GM18520 (cell line): ENCODE measurements around the gene PRSS53.
"Not testable (repeated sequence)": the region's sequence is repeated elsewhere in the genome, so short reads cannot be mapped to it uniquely, and the experiment has no call there.

ENCODE experiments used
- ATAC-seq: cut with Tn5 transposase; IDR thresholded peaks from one replicate; pipeline ENCODE4 v1.9.1; 2021; ENCODE audit not compliant: unreplicated experiment

Gene PRSS53

DNA sequence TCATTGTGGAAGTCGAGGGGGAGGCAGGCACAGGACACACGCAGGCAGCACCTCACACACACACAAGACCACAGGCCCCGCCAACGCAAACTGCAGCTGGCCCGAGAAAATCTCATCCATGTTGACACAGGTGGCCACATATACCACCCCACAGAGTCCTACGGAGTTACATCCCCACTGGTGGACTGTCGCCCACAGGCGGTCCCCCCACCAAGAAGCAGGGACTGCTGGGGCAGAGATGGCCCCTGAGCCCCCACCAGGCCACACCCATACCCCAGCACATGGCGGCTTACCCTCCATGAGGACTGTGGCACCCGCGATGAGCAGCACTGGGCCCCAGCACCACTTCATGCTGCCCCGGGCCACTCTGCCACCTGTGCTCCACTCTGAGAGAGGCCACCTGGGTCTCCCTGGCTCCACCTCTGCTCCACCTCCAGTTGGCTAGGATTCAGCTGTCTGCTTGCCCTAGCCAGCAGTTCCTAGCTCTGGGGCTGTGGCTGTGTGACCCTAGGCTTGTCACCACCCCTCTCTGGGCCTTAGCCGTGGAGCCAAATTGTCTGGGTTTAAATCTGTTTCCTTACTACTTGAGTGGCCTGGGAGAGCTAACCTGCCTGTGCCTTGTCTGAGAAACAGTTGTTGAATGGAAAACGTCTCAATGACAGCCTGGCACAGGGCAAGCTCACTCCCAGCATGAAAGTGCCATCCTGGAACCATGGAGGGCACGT lies at the start of gene PRSS53:
PRSS53 (minus strand) TSS at position 485 of the 725 bp plus-strand sequence; CDS start at position 351, 134 bp downstream.
- no peak for ATAC-seq

DNA sequence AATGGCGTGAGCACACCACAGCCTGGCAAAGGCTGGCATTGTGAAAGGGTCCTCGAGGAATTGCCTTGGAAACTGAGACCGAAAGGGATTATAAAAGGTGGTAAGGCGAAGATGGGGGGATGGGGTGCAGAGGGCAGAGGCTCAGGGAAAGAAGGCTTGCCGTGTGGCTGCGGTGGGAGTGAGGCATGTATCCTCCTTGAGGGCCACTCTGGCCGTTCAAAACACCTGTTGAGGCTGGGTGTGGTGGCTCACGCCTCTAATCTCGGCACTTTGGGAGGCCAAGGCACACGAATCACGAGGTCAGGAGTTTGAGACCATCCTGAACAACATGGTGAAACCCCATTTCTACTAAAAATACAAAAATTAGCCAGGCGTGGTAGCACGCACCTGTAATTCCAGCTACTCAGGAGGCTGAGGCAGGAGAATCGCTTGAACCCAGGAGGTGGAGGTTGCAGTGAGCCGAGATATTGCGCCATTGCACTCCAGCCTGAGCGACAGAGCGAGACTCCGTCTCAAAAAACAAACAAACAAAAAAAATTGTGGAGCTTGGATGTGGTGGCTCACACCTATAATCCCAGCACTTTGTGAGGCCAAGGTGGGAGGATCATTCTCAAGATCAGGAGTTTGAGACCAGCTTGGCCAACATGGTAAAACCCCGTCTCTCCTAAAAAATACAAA lies 48.2 kb upstream of the PRSS53 start:
- not testable (repeated sequence) for ATAC-seq

DNA sequence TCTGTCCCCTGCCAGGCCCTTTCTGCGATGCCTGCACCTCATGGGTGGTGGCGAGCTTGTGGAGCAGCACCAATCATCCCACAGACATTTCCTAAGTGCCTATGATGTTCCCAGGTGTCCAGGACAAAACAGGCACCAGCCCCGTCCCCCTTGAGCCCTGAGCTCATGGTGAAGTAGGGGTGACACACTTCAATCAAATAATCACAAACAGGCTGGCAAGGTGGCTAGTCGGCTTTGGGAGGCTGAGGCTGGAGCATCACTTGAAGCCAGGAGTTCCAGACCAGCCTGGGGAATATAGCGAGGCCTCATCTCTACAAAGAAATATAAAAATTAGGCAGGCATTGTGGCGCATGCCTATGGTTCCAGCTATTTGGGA lies 47.5 kb upstream of the PRSS53 start:
- ATAC-seq: no peak

DNA sequence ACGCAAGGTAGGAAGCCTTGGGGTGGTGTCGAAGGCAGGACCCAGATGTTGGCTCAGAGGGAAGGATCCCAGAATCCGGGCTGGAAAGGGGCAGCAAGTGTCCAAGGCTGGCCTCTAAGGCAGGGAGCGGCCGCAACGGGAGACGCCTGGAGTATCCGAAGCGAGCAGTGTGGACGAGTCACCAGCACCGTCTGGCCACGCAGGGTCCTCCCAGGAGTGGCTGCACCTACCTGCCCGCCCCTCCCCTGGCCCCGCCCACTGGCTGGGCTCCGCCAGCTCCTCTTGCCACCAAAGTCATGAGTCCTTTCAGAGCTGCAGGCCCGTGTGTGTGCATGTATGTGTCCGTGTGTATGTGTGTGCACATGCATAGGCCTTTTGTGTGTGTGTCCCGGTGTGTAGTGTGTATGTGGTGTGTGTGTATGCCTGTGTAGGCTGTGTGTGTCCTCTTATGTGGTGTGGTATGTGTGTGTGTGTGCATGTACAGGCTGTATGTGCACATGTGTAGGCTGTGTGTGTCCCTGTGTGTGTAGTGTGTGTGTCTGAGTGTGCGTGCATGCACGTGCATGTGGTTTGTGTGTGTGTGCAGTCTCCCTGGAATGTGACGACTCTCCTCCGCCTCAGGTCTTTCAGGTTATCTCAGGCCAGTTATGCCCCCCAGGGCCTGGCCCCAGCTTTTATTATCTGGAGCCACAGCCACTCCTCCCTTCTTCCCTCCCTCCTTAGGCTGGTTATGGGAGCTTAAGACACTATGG lies 47.0 kb upstream of the PRSS53 start, which contains the start of gene PRSS8:
PRSS8 (minus strand) TSS at position 193 of the 752 bp plus-strand sequence. CDS start 229 bp downstream, outside the sequence.
- no peak for ATAC-seq

DNA sequence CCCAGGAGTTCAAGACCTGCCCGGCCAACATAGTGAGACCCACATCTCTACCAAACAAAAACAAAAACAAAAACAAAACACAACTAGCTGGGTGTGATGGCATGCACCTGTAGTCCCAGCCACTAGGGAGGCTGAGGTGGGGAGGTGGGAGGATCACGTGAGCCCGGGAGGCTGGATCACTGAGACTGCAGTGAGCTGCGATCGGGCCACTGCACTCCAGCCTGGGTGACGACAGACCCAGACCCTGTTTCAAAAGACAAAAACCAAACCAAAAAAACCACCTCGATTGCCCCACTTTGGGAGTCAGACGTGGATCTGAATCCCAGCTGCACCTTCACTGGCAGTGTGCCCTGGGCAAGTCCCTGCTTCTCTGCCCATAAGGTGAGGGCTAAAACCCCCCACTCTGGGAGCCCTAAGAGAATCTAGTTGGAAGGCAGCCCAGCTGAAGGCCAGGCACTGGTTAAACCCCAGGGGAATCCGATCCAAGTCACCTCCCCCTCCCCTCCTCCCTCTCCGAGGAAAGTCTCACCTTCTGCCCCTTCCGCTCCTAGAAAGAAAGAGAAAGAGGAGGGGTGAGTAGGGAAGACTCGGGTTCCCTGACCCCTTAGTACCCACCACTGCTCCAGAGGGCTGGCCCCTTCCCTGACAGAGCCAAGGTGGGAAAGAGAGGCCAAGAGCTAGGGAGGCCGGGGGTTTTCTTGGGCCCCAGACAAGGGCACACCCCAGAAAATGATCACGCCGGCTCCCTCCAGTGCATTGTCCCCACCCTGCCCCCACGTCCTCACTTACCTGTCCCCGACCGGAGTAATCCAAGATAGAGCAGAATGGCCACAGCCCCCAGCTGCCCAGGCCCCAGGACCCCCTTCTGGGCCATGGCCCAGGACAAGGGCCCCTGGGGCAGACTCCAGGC lies 46.1 kb upstream of the PRSS53 start:
- ATAC-seq: no peak

DNA sequence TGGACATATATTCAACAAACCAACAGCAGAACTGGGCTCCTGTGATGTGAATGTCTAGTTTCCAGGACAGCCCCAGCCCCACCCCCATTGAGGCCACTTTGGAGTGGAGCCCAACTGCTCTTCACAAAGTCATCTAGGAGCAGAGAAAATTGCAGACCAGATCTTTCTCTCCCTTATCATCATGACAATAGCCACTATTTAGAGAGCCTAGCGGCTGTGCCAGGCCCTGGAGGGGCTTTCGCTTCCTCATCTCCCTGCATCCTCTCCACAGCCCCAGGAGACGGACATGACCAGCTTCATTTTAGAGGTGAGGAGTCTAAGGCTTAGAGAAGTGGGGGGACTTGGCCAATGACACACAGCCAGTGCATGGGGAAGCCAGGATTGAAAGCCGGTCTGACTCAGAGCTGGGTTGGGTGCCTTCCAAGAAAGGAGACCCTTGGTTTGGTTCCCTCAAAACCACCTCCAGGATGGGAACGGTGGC lies 45.4 kb upstream of the PRSS53 start:
- ATAC-seq: no peak

DNA sequence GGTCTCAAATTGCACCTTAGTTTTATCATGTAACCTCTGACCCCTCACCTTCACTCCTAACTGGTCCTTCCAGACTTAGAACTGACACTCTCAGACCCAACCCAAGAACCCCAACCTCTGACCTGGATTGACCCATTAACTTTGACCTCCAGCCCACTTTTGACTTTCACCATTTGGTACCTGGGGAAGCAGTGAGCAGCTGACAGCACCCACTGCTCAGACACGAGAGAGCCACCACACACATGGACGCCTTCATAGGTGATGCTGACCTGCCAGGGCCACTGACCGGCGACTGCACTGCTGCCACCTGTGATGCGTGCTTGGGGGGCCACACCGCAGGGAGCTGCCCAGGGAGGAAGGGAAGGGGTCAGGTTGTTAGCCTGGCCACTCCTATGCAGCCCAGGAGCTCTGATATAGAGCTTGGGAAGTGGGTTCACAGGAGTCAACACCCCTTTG lies 44.3 kb upstream of the PRSS53 start:
- ATAC-seq: no peak

DNA sequence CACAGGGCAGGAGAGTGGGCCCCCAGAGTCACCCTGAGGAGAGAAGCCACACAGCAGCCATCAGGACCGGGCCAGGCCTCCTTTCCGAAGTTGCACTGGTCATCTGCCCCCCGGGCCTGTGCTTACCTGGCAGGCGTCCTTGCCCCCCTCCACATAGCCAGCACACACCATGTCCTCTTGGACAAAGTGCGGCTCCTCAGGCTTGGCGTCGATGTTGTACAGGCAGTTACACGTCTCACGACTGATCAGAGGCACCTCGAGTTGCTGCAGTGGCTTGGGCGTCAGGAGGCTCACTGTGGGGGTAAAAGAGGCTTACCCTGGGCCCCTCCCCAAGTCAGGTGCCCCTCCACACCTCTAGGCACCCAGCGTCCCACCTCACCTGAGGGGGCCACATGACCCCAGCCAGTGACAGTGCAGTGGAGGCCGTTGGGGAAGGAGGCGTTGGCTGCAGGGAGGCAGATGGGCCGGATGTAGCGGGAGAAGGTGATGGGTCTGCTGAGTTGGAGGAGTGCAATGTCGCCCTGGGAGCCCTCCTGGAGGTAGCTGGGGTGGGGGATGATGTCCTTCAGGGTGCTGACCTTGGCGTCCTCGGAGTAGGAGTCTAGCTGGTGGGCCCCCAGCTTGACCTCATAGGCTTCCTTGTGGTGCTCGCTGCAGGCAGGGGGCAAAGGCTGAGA lies 43.7 kb upstream of the PRSS53 start:
- no peak for ATAC-seq

DNA sequence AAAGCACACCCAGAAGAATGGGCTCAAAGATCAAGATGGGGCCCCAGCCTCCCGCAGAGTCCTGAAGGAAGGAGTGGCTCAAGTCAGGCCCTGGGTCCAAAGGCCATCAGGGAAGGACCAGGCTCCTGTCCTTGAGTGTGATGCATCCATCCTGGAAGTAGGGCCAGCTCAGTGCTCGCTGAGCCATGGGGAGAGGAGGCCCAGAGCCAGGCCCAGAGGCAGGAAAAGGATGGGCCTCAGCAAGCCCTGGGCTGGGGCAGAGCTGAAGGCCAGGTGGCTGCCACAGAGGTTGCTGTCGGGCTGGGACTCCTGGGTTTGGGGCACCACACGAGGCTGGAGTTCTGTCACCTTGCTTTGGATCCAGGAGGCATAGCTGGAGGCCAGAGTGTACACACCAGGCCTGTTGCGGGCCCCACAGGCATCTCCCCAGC lies 43.1 kb upstream of the PRSS53 start:
- no peak for ATAC-seq

DNA sequence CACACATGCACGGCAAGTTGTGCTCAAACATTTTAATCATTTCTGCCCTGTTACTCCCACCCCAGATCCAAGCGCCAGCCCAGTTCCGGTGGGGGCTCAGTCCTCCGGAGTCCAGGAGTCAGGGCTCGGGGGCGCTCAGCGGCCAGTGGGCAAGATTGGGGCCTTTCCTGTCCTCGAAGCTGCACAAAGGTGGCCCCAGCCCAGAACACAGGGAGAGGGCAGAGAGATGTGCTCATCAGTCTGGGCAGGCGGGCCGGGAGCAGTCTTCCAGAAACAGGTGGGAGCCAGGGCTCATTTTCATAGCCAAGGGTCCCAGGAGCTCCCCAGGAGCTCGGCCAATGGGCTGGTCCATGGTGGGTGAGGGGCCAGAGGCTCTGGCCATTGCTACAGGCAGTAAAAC lies 42.7 kb upstream of the PRSS53 start:
- ATAC-seq: no peak

DNA sequence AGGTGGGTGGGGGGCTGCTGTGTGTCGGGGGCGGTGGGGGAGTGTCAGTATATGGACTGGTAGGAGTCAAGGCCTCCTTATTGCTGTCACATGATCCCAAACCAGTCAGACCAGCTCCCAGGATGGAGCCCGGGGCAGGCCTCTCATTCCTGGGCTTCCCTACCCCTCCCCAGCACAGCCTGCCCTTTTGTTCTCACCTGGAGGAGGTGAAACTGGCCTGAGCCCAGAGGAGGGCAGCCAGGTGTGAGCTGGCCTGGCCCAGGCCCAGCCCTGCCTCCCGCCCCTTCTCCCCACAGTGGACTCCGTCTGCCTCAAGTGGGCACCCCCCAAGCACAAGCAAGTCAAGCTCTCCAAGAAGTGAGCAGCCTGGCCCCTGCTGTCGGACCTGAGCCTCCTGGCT lies 42.2 kb upstream of the PRSS53 start:
- ATAC-seq: no peak

DNA sequence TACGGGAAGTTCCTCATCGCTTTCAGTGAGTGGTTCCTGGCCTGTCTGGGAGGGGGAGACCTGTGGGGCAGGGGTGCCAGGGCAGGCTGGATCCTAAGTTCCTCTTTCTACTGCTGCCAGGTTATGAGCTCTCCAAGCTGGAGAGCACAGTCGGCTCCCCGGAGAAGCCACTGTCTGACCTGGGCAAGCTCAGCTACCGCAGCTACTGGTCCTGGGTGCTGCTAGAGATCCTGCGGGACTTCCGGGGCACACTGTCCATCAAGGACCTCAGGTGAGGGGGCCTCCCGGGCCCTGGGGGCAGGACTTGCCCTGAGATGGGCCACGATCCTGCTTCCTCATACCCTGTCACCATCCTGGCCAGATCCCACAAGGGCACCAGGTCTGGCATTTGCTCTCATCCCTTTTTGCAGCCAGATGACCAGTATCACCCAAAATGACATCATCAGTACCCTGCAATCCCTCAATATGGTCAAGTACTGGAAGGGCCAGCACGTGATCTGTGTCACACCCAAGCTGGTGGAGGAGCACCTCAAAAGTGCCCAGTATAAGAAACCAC lies 41.7 kb upstream of the PRSS53 start:
- no peak for ATAC-seq

DNA sequence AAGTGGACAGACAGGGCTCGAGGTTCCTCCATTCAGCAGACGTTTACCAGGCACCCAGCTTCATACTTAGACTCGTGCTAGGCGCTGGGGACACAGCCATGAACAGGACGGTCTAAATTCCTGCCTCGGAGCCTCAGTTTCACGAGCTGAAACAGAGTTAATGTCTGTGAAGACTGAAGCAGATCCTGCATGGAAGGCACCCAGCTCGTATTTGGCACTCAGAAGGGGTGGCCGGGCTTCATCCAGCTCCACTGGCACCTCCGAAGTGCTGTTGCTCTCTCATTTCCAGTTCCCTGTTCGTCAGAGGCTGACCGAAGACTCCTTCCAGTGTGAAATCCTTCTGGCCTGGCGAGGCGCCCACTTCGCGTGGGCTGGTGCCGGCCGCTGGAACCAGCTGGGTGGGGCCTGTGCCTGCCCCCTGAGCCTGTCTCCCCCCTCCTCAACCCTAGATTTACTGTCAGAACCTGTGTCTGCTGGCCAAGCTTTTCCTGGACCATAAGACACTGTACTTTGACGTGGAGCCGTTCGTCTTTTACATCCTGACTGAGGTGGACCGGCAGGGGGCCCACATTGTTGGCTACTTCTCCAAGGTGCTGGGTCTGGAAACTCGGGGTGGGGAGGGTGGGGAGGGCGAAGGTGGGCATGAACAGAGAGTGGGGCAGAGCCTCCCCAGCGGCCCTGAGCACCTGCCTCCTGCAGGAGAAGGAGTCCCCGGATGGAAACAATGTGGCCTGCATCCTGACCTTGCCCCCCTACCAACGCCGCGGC lies 41.0 kb upstream of the PRSS53 start:
- ATAC-seq: no peak

DNA sequence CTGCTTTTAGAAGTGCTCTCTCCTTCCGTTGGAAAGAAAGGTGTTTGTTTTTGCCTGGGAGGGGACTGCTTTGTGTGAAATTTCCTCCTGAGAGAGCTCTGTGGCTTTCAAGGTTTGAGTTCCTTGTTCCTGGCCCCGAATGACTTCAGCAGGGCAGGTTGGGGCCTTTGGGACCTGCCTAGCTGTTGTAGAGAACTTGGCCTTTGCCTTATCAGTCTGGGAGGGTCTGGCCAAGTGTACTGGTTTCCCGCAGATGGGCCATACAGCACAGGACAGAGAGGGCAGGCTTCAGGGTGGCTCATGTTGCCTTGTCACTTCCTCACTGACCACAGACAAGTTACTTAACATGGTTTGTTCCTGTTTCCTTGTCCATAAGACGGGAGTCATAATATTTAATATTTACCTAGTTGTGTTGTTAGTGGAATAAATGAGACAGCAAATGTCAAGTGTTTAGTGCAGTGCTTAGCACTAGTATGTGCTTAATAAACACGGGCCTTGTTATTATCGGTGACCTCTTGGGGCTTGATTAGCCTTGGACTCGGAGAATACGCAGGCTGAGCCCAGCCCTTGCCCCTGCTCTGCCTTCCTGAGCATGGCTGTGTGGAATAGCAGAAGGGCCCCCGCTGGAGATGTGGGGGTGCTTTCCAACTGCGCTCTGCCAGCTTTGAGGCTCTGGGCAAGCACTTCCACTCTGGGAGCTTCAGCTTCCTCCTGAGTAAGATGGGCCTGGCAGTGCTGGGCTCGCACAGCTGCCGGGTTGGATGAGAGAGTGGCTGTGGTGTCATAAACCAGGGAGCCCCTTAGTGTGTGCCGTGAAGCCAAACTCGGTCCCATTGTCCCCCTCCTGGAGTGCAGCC lies 40.2 kb upstream of the PRSS53 start:
- ATAC-seq: no peak

DNA sequence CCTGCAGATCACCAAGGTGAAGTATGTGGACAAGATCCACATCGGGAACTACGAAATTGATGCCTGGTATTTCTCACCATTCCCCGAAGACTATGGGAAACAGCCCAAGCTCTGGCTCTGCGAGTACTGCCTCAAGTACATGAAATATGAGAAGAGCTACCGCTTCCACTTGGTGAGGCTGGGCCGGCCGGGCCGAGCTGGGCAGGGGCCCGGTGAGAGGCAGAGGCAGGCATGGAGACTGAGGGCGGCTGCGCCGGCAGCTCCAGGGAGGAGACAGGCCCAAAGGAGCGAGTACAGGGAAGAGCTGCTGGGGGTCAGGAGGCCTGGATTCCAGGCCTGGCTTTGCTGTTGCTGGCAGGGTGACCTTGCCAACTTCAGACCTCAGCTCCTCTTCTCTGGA lies 38.4 kb upstream of the PRSS53 start:
- ATAC-seq: no peak

DNA sequence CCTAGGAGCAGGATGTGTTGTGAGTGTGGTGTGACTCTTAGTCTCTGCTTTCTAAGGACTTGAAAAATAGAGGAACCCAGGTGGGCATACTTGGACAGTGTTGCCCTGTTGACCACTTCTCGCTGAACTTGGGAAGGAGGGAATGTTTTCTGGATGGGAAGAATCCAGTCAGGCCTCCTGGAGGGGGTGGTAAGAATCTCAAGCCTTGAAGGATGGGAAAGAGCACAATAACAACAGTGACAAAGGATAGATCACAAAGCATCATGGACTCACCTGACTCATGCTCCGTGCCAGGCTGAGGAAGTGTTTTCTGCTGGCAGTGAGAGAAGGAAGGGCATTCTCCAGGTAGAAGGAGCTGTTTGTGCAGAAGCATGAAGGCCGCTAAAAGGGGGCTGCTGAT lies 37.1 kb upstream of the PRSS53 start:
- no peak for ATAC-seq

DNA sequence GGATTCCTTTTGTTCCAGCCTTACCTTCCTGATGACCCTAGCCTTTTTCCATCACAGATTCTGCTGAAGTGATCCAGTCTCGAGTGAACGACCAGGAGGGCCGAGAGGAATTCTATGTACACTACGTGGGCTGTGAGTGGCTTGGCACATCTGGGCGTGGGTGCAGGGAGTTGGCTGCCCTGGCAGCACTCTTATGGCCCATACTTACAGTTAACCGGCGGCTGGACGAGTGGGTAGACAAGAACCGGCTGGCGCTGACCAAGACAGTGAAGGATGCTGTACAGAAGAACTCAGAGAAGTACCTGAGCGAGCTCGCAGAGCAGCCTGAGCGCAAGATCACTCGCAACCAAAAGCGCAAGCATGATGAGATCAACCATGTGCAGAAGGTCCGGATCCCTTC lies 31.4 kb upstream of the PRSS53 start:
- ATAC-seq: no peak
